ENCODE measurements around the gene ETV5.
A peak's percentile ranks its signal among the peaks of the same experiment; 100 is the strongest.

The ETV5 gene

GRCh38 chr3:186127463-186127862 lies 18.6 kb upstream of the ETV5 start:
- Histone ChIP-seq H3K36me3 (ENCODE audit: control insufficient read depth in 2 of 2, insufficient read depth in 1 of 2, low read length in 2 of 2) (no peaks in the 10 kb centered on the region), H3K4me3 (ENCODE audit: low read depth, low read length) (no peak overlapping the region), H3K27ac (ENCODE audit: extremely low read depth, low read depth, low read length) (no peak overlapping the region), H3K4me1 (ENCODE audit: control insufficient read depth, insufficient read depth, low read length) (no peaks in the 10 kb centered on the region), H3K9me3 (ENCODE audit: control insufficient read depth, insufficient read depth, low read depth, low read length) (no peaks in the 10 kb centered on the region)
- TF ChIP-seq OVOL3 (tag by site-specific recombination; IDR thresholded peaks at IDR 0.05) (no peak), ZNF624 (tag by site-specific recombination; IDR thresholded peaks at IDR 0.05) (no peak), ZFP41 (tag by site-specific recombination; IDR thresholded peaks at IDR 0.05; ENCODE audit: borderline replicate concordance) (no peak), ZNF324 (tag by site-specific recombination; IDR thresholded peaks at IDR 0.05) (no peak), ZNF704 (tag by site-specific recombination; IDR thresholded peaks at IDR 0.05) (no peak), INSM2 (tag by site-specific recombination; IDR thresholded peaks at IDR 0.05) (no peak)
- POLR2A ChIA-PET: no interaction called here
- CTCF ChIA-PET: no interaction called here

GRCh38 chr3:186125118-186125517 lies 16.2 kb upstream of the ETV5 start:
- Histone ChIP-seq H3K4me1 (ENCODE audit: control insufficient read depth, insufficient read depth, low read length) (no peaks in the 10 kb centered on the region), H3K4me3 (ENCODE audit: low read depth, low read length) (no peak overlapping the region), H3K36me3 (ENCODE audit: control insufficient read depth in 2 of 2, insufficient read depth in 1 of 2, low read length in 2 of 2) (no peaks in the 10 kb centered on the region), H3K9me3 (ENCODE audit: control insufficient read depth, insufficient read depth, low read depth, low read length) (no peaks in the 10 kb centered on the region), H3K27ac (ENCODE audit: extremely low read depth, low read depth, low read length) (no peak overlapping the region)
- POLR2A ChIA-PET: no interaction called here
- TF ChIP-seq ZFHX2 (tag by site-specific recombination; conservative IDR thresholded peaks at IDR 0.05) (peak; percentile 62; the same call in 1 of the 2 replicates), ZSCAN23 (tag by site-specific recombination; IDR thresholded peaks at IDR 0.05) (0 out of 2 replicates have a peak, but pooled peaks have one; percentile 56), ZNF239 (tag by site-specific recombination; IDR thresholded peaks at IDR 0.05) (peak; percentile 43; the same call in 1 of the 2 replicates), MYNN (tag by site-specific recombination; IDR thresholded peaks at IDR 0.05; ENCODE audit: borderline replicate concordance) (0 out of 2 replicates have a peak, but pooled peaks have one; percentile 23), ZNF155 (tag by site-specific recombination; IDR thresholded peaks at IDR 0.05) (no peak), ZNF223 (tag by site-specific recombination; IDR thresholded peaks at IDR 0.05) (peak; percentile 55; the same call in 1 of the 2 replicates), ZNF747 (tag by site-specific recombination; IDR thresholded peaks at IDR 0.05) (no peak)
- CTCF ChIA-PET: no interaction called here

GRCh38 chr3:186124592-186124991 lies 15.7 kb upstream of the ETV5 start:
- ChIA-PET CTCF (no interaction called here), POLR2A (no interaction called here)

GRCh38 chr3:186123012-186123411 lies 14.1 kb upstream of the ETV5 start:
- H3K9me3 ChIP-seq (ENCODE audit: control insufficient read depth, insufficient read depth, low read depth, low read length): no peaks in the 10 kb centered on the region
- no peak for TF ChIP-seq ZNF585B (tag by site-specific recombination; IDR thresholded peaks at IDR 0.05)
- TF ChIP-seq TSHZ1 (tag by site-specific recombination; IDR thresholded peaks at IDR 0.05; ENCODE audit: borderline replicate concordance): peak; percentile 43; the same call in 1 of the 2 replicates
- H3K27ac ChIP-seq (ENCODE audit: extremely low read depth, low read depth, low read length): no peak overlapping the region
- no peak overlapping the region for H3K4me3 ChIP-seq (ENCODE audit: low read depth, low read length)
- ChIA-PET POLR2A (no interaction called here), CTCF (interaction anchor here (0.7 kb wide), 1 partner anchor 179 kb away, joined by 4 read pairs; no protein-coding TSS in a partner anchor)
- H3K36me3 ChIP-seq (ENCODE audit: control insufficient read depth in 2 of 2, insufficient read depth in 1 of 2, low read length in 2 of 2): no peaks in the 10 kb centered on the region
- no peaks in the 10 kb centered on the region for H3K4me1 ChIP-seq (ENCODE audit: control insufficient read depth, insufficient read depth, low read length)

More at GRCh38 chr3:186124592-186124991, 15.7 kb upstream of the ETV5 start:
- H3K4me1 ChIP-seq (ENCODE audit: control insufficient read depth, insufficient read depth, low read length): no peaks in the 10 kb centered on the region
- no peak overlapping the region for H3K27ac ChIP-seq (ENCODE audit: extremely low read depth, low read depth, low read length)
- H3K4me3 ChIP-seq (ENCODE audit: low read depth, low read length): no peak overlapping the region
- H3K9me3 ChIP-seq (ENCODE audit: control insufficient read depth, insufficient read depth, low read depth, low read length): no peaks in the 10 kb centered on the region
- H3K36me3 ChIP-seq (ENCODE audit: control insufficient read depth in 2 of 2, insufficient read depth in 1 of 2, low read length in 2 of 2): no peaks in the 10 kb centered on the region
- TF ChIP-seq ZNF677 (tag by site-specific recombination; IDR thresholded peaks at IDR 0.05) (0 out of 2 replicates have a peak, but pooled peaks have one; percentile 5), ZNF335 (tag by site-specific recombination; conservative IDR thresholded peaks at IDR 0.05) (peak; percentile 66), ZEB2 (tag by site-specific recombination; IDR thresholded peaks at IDR 0.05) (peak; percentile 32; the same call in 1 of the 2 replicates), ZNF785 (tag by site-specific recombination; IDR thresholded peaks at IDR 0.05) (no peak)
